Lung (tissue), 12 donors: ENCODE measurements around the gene SULT1A3. TPM values are rescaled to one million over a fixed set of nuclear protein-coding genes. Genes with fewer than 3 reads are reported as not detected.
A peak's percentile ranks its signal among the peaks of the same experiment; 100 is the strongest.

Source experiments
- ATAC-seq: fragments of 200-7000 bp; cut with Tn5 transposase; one replicate; pipeline ENCODE4 v1.9.1; 2020; ENCODE audit warnings: moderate number of reproducible peaks; ENCODE audit not compliant: insufficient read depth, low FRiP score
- DNase-seq, 3 donors: peaks; one replicate each; pipeline ENCODE4 v3.0.0-alpha.2; 2013 to 2017
- H3K27ac ChIP-seq, 2 donors: one replicate each; pipeline ENCODE4 v1.5.1; 2013; ENCODE audit warnings: mild to moderate bottlenecking in 2 of 2, moderate library complexity in 2 of 2, control low read depth in 1 of 2, inconsistent platforms in 1 of 2, low read depth in 1 of 2, low read length in 1 of 2
- H3K27me3 ChIP-seq, 3 donors: one replicate each; pipeline ENCODE4 v1.5.1; 2013; ENCODE audit warnings: low read length in 2 of 3; ENCODE audit not compliant: control insufficient read depth in 3 of 3, insufficient read depth in 3 of 3
- H3K36me3 ChIP-seq, 4 donors: one replicate each; pipeline ENCODE4 v1.5.1; 2013; ENCODE audit warnings: low read length in 4 of 4, mild to moderate bottlenecking in 1 of 4, moderate library complexity in 1 of 4; ENCODE audit not compliant: control insufficient read depth in 4 of 4, insufficient read depth in 4 of 4
- H3K4me1 ChIP-seq, 5 donors: one replicate each; pipeline ENCODE4 v1.5.1; 2013; ENCODE audit warnings: low read length in 5 of 5, mild to moderate bottlenecking in 2 of 5, moderate library complexity in 1 of 5; ENCODE audit not compliant: control insufficient read depth in 5 of 5, insufficient read depth in 5 of 5
- H3K4me3 ChIP-seq: one replicate; pipeline ENCODE4 v1.5.1; 2013; ENCODE audit warnings: mild to moderate bottlenecking, control low read depth, moderate library complexity
- H3K9ac ChIP-seq, 2 donors: one replicate each; pipeline ENCODE4 v1.5.1; 2013; ENCODE audit warnings: low read length in 2 of 2, control low read depth in 1 of 2; ENCODE audit not compliant: insufficient read depth in 1 of 2
- H3K9me3 ChIP-seq, 4 donors: one replicate each; pipeline ENCODE4 v1.5.1; 2013; ENCODE audit warnings: low read length in 3 of 4, mild to moderate bottlenecking in 1 of 4, moderate library complexity in 1 of 4; ENCODE audit not compliant: control insufficient read depth in 4 of 4, insufficient read depth in 3 of 4
- WGBS, 2 donors: extraction: QIAGEN DNeasy Blood & Tissue Kit; methylation state at CpG; one replicate each; pipeline ENCODE4 v1.1.7; 2013; 5-methylcytosine and 5-hydroxymethylcytosine counted together
- polyA plus RNA-seq, 2 donors: library from polyadenylated mRNA; stranded (reverse); fragments of 200-250 nt; gene quantifications; one replicate each; pipeline ENCODE4 v1.2.1, GENCODE V29; 2013
- total RNA-seq, 2 donors: library from RNA; depleted of rRNA in 1 of 2; stranded (reverse); fragments of >200 nt in 1 of 2; gene quantifications; one replicate each; pipeline ENCODE4 v1.2.1, GENCODE V29; 2014 to 2021
- TF ChIP-seq, protein P1 (sequence below): IDR thresholded peaks from 2 replicates; pipeline ENCODE4 v1.5.1; 2012; ENCODE audit warnings: mild to moderate bottlenecking; ENCODE audit errors: control extremely low read depth, extremely low read depth
- donor health status: control.
- donor health status: control.
- donor health status: Bipolar disorder and iron deficiency.
- donor health status: healthy.
- donor health status: DM: yes; HTN: yes; CAD: no.

SULT1A3 gene
- total and polyA plus RNA-seq, 4 donors, result 8.3 to 32.8 (median 19.4) TPM

- Histone ChIP-seq H3K9ac (no peak overlapping the region), H3K36me3 (no peaks in the 10 kb centered on the region), H3K27ac (no peak overlapping the region), H3K4me1 (peaks cover 0 to 15% (median 4%) of the 10 kb centered on the region in 5 donors), H3K4me3 (no peak overlapping the region), H3K27me3 (no peaks in the 10 kb centered on the region), H3K9me3 (no peaks in the 10 kb centered on the region)
- TF ChIP-seq, protein P1, sequence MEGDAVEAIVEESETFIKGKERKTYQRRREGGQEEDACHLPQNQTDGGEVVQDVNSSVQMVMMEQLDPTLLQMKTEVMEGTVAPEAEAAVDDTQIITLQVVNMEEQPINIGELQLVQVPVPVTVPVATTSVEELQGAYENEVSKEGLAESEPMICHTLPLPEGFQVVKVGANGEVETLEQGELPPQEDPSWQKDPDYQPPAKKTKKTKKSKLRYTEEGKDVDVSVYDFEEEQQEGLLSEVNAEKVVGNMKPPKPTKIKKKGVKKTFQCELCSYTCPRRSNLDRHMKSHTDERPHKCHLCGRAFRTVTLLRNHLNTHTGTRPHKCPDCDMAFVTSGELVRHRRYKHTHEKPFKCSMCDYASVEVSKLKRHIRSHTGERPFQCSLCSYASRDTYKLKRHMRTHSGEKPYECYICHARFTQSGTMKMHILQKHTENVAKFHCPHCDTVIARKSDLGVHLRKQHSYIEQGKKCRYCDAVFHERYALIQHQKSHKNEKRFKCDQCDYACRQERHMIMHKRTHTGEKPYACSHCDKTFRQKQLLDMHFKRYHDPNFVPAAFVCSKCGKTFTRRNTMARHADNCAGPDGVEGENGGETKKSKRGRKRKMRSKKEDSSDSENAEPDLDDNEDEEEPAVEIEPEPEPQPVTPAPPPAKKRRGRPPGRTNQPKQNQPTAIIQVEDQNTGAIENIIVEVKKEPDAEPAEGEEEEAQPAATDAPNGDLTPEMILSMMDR, result no peak
- no peak for DNase-seq
- no peak for ATAC-seq
- WGBS, 2 donors, result 87% methylated on average over 3 of the region's 3 CpGs
Measured at GRCh38 chr16:30180741-30181140, 18.3 kb upstream of the SULT1A3 start.

DNA sequence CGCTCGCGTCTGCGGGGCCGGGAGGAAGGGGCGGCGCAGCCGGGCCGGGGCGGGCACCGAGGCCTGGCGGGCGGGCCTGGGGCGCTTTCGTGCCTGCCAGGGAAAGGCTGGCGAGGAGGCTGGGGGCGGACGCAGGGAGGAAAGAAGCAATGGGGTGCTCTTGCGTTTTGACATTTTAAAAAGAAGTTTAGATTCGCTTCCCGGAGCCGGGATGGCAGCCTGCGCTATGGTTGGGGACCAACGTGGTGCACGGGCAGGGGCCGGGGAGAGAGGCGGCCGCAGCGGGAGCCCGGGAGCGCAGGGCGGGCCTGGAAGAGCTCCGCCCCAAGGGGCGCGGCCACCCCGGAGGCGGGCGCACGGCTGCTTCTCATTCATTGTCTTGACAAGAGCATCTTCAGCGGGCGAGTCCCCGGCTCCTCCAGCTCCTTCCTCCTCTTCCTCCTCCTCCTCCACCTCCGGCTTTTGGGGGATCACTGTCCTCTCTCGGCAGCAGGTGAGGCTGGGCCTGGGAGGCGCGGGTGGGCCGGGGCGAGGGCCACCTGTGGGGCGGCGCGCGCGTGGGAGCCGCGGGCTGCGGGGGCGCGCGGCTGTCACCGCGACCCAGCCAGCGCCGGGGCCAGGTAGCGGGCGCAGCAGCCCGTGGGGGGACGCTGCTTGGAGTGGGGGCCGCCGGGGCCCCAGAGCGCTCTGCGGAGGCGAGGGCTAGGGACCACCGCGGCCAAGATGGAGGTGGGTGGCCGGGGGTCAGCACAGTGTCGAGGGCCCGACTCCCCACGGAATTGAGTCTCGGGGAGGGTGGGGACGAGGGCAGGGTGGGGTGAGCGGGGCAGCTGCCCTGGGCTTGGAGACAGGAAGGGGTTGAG is 15.6 kb upstream of the SULT1A3 start, which contains the start of gene CORO1A:
Gene CORO1A (plus strand): TSS at position 370 of the 863 bp plus-strand sequence. CDS start 1,608 bp downstream, outside the sequence.
- peak; percentile 85 to 87 (median 86) for DNase-seq
- Histone ChIP-seq H3K4me3 (peak within 1 kb of the TSS; percentile 61), H3K9me3 (no peaks in the 10 kb centered on the region), H3K4me1 (peaks cover 0 to 15% (median 6%) of the 10 kb centered on the region in 5 donors), H3K27ac (peak within 1 kb of the TSS; percentile 62 to 88), H3K27me3 (no peaks in the 10 kb centered on the region), H3K36me3 (peaks cover 0 to 4% (median 0%) of the 10 kb centered on the region in 4 donors), H3K9ac (peak within 1 kb of the TSS; percentile 37 to 61)
- 1% methylated on average over 48 to 81 of the region's 81 CpGs for WGBS, 2 donors
- TF ChIP-seq, protein P1, result no peak
- ATAC-seq, result peak; percentile 79

DNA sequence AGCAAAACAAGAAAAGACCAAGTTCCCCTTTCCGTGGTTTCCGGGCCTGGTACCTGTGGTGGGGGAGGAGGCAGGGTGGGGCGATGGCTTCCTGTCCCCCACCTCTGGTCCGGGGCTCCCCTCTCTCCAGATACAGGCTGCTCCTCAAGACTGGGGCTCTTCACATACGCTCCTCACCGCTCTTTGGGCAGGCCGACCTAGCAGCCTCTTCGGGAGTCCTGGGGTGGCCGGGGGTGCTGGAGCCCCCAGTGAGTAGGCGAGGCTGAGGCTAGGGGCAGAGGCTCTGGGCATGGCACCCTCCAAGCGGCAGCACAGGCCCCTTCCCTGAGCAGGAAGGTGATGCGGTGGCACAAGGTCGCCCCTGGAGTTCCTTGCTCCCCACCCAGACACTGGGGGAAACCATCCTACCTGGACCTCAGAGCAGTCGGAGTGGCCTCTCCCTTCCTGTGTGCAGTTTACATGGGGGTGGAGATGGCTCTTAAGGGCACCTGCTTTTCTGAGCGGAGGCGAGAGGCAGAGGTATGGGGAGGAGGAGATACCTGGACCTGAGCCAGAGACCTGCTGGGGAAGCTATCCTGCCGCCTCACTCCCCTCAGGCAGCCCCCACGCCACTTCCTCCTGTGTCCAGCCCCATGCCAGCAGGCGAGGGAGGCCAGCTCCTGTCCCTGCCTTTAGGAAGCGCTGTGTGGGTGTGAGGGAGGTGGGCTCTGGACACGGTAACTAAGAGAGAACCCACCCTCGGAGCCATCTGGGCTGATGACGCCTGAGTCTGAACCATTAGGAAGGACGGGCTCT is 14.8 kb upstream of the SULT1A3 start:
- TF ChIP-seq, protein P1, result no peak
- Histone ChIP-seq H3K27ac (peak overlapping the region in 1 of 2 donors; percentile 60), H3K9ac (no peak overlapping the region), H3K4me1 (peaks cover 0 to 15% (median 6%) of the 10 kb centered on the region in 5 donors), H3K27me3 (no peaks in the 10 kb centered on the region), H3K36me3 (peaks cover 0 to 4% (median 0%) of the 10 kb centered on the region in 4 donors), H3K9me3 (no peaks in the 10 kb centered on the region), H3K4me3 (peak overlapping the region; percentile 24)
- WGBS, 2 donors, result 7 to 22% methylated on average over 22 to 24 of the region's 24 CpGs
- DNase-seq, result no peak
- ATAC-seq, result no peak
